K562 (cell line): ENCODE measurements around the gene PTCH1. TPM values are rescaled to one million over a fixed set of nuclear protein-coding genes. Genes with fewer than 3 reads are reported as not detected.

Experiments
- COPS2 ChIP-seq: fragments of 450-650 bp; conservative IDR thresholded peaks from 2 replicates; pipeline ENCODE4 v1.6.1; 2016; ENCODE audit warnings: mild to moderate bottlenecking, moderate library complexity
- CREBBP ChIP-seq: IDR thresholded peaks from one replicate; pipeline ENCODE4 v1.6.1; 2012; ENCODE audit warnings: low read depth, mild to moderate bottlenecking, control low read depth, inconsistent platforms, low read length
- polyA plus RNA-seq, 8 experiments: library from polyadenylated mRNA; depleted of rRNA in 4 of 8; stranded (reverse) in 5 of 8; unstranded in 3 of 8; fragments of >200 nt; fragmentation: Nextera tagmentation in 2 of 8; fragmentation: Illumina TruSeq in 1 of 8; extraction: Ambion mirVana in 2 of 8; extraction: Trizol in 1 of 8; gene quantifications; 2 replicates each; pipeline versions ENCODE4 v1.2.1 to v1.2.3, GENCODE V29; 2011 to 2014; ENCODE audit warnings: inconsistent platforms in 1 of 8, missing spikeins in 1 of 8
- total RNA-seq, 7 experiments: library from RNA; depleted of rRNA in 6 of 7; stranded (reverse); fragments of >200 nt in 6 of 7; fragmentation: Illumina TruSeq in 2 of 7; extraction: Trizol in 2 of 7; gene quantifications; 2 replicates each; pipeline versions ENCODE4 v1.2.1 to v1.2.3, GENCODE V29; 2011 to 2021; ENCODE audit warnings: low replicate concordance in 1 of 7
- TF ChIP-seq, protein P1 (sequence below): fragments of 450-650 bp; IDR thresholded peaks from 2 replicates; pipeline ENCODE4 v1.6.1; 2016; ENCODE audit warnings: mild to moderate bottlenecking, moderate library complexity
- TF ChIP-seq, protein P2 (sequence below): fragments of 250-450 bp; sonication (Bioruptor Pico); IDR thresholded peaks from 2 replicates; pipeline ENCODE4 v1.8.0; 2022; ENCODE audit warnings: inconsistent platforms, mild to moderate bottlenecking, moderate library complexity, borderline replicate concordance
- TF ChIP-seq, protein P3 (sequence below): fragments of 250-450 bp; sonication (Bioruptor Pico); IDR thresholded peaks from 2 replicates; pipeline ENCODE4 v1.8.0; 2022; ENCODE audit warnings: inconsistent platforms
- TF ChIP-seq, protein P4 (sequence below), 2 experiments: fragments of 450-650 bp; IDR thresholded peaks; 2 replicates each; pipeline ENCODE4 v1.6.1; 2018; ENCODE audit warnings: mild to moderate bottlenecking in 2 of 2, low read depth in 1 of 2; ENCODE audit not compliant: partially characterized antibody in 2 of 2

PTCH1 gene
- total and polyA plus RNA-seq, 9 of the 15 experiments (the other 6 are each of a cell fraction or from before 2014, with no cell fraction given): 0.70 to 9.9 (median 3.8) TPM

DNA sequence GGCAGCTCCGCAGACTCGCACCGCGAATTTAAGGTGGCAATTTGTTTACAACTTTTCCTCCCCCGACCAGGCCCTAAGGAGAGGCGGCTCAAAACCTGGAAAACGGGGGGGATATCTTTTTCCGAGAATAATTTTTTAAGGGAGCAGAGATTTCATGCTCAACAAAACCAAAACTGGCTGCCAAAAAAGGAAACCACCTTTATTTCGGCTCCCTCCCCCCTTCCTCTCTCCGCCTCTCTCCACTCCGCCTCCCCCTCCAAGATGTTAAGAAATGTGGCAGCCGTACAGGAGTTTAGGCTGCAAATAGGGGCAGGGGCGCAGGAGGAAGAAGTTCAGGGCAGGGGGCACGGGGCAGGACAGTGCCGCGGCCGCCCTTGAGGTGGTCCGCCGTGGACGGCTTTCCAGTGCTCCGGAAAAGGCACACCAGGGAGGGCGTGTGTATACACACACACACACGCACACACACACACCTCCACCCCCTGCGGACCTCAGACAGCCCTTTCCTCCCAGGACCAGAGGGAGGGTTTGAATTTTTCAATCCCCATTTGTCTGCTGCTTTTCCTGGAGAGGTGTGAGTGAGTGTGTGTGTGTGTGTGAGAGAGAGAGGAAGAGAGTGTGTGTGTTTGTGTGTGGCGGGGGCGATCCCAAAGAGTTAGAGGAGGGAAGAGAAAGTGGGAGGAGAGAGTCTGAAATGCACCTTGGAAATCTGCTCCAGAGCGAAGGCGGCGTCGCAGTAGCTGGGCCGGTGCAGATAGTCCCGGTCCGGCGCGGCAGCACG, 9.1 kb downstream of the PTCH1 start (continued):
- TF ChIP-seq, protein P1, sequence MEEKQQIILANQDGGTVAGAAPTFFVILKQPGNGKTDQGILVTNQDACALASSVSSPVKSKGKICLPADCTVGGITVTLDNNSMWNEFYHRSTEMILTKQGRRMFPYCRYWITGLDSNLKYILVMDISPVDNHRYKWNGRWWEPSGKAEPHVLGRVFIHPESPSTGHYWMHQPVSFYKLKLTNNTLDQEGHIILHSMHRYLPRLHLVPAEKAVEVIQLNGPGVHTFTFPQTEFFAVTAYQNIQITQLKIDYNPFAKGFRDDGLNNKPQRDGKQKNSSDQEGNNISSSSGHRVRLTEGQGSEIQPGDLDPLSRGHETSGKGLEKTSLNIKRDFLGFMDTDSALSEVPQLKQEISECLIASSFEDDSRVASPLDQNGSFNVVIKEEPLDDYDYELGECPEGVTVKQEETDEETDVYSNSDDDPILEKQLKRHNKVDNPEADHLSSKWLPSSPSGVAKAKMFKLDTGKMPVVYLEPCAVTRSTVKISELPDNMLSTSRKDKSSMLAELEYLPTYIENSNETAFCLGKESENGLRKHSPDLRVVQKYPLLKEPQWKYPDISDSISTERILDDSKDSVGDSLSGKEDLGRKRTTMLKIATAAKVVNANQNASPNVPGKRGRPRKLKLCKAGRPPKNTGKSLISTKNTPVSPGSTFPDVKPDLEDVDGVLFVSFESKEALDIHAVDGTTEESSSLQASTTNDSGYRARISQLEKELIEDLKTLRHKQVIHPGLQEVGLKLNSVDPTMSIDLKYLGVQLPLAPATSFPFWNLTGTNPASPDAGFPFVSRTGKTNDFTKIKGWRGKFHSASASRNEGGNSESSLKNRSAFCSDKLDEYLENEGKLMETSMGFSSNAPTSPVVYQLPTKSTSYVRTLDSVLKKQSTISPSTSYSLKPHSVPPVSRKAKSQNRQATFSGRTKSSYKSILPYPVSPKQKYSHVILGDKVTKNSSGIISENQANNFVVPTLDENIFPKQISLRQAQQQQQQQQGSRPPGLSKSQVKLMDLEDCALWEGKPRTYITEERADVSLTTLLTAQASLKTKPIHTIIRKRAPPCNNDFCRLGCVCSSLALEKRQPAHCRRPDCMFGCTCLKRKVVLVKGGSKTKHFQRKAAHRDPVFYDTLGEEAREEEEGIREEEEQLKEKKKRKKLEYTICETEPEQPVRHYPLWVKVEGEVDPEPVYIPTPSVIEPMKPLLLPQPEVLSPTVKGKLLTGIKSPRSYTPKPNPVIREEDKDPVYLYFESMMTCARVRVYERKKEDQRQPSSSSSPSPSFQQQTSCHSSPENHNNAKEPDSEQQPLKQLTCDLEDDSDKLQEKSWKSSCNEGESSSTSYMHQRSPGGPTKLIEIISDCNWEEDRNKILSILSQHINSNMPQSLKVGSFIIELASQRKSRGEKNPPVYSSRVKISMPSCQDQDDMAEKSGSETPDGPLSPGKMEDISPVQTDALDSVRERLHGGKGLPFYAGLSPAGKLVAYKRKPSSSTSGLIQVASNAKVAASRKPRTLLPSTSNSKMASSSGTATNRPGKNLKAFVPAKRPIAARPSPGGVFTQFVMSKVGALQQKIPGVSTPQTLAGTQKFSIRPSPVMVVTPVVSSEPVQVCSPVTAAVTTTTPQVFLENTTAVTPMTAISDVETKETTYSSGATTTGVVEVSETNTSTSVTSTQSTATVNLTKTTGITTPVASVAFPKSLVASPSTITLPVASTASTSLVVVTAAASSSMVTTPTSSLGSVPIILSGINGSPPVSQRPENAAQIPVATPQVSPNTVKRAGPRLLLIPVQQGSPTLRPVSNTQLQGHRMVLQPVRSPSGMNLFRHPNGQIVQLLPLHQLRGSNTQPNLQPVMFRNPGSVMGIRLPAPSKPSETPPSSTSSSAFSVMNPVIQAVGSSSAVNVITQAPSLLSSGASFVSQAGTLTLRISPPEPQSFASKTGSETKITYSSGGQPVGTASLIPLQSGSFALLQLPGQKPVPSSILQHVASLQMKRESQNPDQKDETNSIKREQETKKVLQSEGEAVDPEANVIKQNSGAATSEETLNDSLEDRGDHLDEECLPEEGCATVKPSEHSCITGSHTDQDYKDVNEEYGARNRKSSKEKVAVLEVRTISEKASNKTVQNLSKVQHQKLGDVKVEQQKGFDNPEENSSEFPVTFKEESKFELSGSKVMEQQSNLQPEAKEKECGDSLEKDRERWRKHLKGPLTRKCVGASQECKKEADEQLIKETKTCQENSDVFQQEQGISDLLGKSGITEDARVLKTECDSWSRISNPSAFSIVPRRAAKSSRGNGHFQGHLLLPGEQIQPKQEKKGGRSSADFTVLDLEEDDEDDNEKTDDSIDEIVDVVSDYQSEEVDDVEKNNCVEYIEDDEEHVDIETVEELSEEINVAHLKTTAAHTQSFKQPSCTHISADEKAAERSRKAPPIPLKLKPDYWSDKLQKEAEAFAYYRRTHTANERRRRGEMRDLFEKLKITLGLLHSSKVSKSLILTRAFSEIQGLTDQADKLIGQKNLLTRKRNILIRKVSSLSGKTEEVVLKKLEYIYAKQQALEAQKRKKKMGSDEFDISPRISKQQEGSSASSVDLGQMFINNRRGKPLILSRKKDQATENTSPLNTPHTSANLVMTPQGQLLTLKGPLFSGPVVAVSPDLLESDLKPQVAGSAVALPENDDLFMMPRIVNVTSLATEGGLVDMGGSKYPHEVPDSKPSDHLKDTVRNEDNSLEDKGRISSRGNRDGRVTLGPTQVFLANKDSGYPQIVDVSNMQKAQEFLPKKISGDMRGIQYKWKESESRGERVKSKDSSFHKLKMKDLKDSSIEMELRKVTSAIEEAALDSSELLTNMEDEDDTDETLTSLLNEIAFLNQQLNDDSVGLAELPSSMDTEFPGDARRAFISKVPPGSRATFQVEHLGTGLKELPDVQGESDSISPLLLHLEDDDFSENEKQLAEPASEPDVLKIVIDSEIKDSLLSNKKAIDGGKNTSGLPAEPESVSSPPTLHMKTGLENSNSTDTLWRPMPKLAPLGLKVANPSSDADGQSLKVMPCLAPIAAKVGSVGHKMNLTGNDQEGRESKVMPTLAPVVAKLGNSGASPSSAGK: no peak
- TF ChIP-seq, protein P2, sequence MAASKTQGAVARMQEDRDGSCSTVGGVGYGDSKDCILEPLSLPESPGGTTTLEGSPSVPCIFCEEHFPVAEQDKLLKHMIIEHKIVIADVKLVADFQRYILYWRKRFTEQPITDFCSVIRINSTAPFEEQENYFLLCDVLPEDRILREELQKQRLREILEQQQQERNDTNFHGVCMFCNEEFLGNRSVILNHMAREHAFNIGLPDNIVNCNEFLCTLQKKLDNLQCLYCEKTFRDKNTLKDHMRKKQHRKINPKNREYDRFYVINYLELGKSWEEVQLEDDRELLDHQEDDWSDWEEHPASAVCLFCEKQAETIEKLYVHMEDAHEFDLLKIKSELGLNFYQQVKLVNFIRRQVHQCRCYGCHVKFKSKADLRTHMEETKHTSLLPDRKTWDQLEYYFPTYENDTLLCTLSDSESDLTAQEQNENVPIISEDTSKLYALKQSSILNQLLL (CRISPR knock-in tag): no peak
- TF ChIP-seq COPS2 (no peak), CREBBP (no peak)
- TF ChIP-seq, protein P3, sequence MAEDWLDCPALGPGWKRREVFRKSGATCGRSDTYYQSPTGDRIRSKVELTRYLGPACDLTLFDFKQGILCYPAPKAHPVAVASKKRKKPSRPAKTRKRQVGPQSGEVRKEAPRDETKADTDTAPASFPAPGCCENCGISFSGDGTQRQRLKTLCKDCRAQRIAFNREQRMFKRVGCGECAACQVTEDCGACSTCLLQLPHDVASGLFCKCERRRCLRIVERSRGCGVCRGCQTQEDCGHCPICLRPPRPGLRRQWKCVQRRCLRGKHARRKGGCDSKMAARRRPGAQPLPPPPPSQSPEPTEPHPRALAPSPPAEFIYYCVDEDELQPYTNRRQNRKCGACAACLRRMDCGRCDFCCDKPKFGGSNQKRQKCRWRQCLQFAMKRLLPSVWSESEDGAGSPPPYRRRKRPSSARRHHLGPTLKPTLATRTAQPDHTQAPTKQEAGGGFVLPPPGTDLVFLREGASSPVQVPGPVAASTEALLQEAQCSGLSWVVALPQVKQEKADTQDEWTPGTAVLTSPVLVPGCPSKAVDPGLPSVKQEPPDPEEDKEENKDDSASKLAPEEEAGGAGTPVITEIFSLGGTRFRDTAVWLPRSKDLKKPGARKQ (CRISPR knock-in tag): no peak
- TF ChIP-seq, protein P4, sequence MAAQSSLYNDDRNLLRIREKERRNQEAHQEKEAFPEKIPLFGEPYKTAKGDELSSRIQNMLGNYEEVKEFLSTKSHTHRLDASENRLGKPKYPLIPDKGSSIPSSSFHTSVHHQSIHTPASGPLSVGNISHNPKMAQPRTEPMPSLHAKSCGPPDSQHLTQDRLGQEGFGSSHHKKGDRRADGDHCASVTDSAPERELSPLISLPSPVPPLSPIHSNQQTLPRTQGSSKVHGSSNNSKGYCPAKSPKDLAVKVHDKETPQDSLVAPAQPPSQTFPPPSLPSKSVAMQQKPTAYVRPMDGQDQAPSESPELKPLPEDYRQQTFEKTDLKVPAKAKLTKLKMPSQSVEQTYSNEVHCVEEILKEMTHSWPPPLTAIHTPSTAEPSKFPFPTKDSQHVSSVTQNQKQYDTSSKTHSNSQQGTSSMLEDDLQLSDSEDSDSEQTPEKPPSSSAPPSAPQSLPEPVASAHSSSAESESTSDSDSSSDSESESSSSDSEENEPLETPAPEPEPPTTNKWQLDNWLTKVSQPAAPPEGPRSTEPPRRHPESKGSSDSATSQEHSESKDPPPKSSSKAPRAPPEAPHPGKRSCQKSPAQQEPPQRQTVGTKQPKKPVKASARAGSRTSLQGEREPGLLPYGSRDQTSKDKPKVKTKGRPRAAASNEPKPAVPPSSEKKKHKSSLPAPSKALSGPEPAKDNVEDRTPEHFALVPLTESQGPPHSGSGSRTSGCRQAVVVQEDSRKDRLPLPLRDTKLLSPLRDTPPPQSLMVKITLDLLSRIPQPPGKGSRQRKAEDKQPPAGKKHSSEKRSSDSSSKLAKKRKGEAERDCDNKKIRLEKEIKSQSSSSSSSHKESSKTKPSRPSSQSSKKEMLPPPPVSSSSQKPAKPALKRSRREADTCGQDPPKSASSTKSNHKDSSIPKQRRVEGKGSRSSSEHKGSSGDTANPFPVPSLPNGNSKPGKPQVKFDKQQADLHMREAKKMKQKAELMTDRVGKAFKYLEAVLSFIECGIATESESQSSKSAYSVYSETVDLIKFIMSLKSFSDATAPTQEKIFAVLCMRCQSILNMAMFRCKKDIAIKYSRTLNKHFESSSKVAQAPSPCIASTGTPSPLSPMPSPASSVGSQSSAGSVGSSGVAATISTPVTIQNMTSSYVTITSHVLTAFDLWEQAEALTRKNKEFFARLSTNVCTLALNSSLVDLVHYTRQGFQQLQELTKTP (IDR thresholded peaks at IDR 0.05; ENCODE audit: low read depth in 1 of 2, partially characterized antibody in 2 of 2): no peak
